HG03457 (cell line): ENCODE data around the gene MAVS.

Experiments used
- ATAC-seq: cut with Tn5 transposase; IDR thresholded peaks from one replicate; pipeline ENCODE4 v1.9.1; 2021; ENCODE audit warnings: moderate number of reproducible peaks; ENCODE audit not compliant: unreplicated experiment

MAVS gene

GRCh38 chr20:3906744-3907721 is 60.4 kb downstream of the MAVS start:
- ATAC-seq: peak; percentile 72

- no peak for ATAC-seq
These were observed 62.0 kb downstream of the MAVS start for GRCh38 chr20:3908667-3909066.

GRCh38 chr20:3909952-3910366 is 63.3 kb downstream of the MAVS start:
- no peak for ATAC-seq

GRCh38 chr20:3910853-3911252 is 64.2 kb downstream of the MAVS start:
- no peak for ATAC-seq

GRCh38 chr20:3911956-3912355 is 65.3 kb downstream of the MAVS start:
- ATAC-seq: no peak

GRCh38 chr20:3914446-3914845 is 67.8 kb downstream of the MAVS start:
- no peak for ATAC-seq

- no peak for ATAC-seq
These were observed 69.1 kb downstream of the MAVS start for GRCh38 chr20:3915691-3916090.

- ATAC-seq: no peak
These were observed 69.7 kb downstream of the MAVS start for GRCh38 chr20:3916364-3916763.

- no peak for ATAC-seq
These were observed 72.7 kb downstream of the MAVS start for GRCh38 chr20:3919352-3919751.

- no peak for ATAC-seq
These were observed 75.8 kb downstream of the MAVS start for GRCh38 chr20:3922223-3922982.

GRCh38 chr20:3922983-3923339 is 76.3 kb downstream of the MAVS start:
- ATAC-seq: no peak

- no peak for ATAC-seq
These were observed 77.2 kb downstream of the MAVS start for GRCh38 chr20:3923818-3924217.

GRCh38 chr20:3924304-3925112 is 77.9 kb downstream of the MAVS start:
- no peak for ATAC-seq

GRCh38 chr20:3925113-3925695 is 78.6 kb downstream of the MAVS start:
- ATAC-seq: no peak
